ENCODE measurements around the gene GATA2.

The GATA2 gene

GRCh38 chr3:128492671-128493569, at the start of gene GATA2:
Gene GATA2 (minus strand): TSS chr3:128493201. CDS start chr3:128487031, 6,170 bp downstream.
- DNase-seq = no peak

DNA sequence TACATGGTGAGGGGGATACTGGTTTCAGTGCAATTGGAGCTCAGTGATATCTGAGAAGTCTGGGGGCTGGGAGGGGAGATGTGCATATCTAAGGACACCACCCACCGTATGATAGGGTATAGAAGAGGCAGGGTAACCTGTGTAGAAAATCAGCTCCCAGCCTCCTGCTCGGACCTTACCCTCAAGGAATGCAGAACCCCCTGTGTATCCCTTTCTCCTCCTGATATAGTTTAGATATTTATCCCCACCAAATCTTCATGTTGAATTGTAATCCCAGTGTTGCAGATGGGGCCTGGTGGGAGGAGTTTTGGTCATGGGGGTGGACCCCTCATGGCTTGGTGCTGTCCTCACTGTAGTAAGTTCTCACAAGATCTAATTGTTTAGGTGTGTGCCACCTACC, 48.2 kb upstream of the GATA2 start:
- DNase-seq = no peak

DNA sequence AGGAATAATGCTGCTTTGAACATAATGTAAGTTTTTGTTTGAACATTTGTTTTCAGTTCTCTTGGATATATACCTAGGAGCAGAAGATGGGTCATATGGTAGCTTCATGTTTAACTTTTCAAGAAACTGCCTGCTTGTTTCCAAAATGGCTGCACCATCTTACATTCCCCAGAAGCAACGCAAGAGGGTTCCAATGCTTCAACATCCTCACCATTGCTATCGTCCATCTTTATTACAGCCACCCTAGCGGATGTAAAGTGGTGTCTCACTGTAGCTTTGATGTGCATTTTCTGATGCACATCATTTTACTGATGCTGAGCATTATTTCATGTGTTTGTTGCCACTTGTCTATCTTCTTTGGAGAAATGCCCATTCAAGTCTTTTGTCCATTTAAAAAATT, 46.4 kb upstream of the GATA2 start:
- DNase-seq = no peak

GRCh38 chr3:128537091-128537703, 44.2 kb upstream of the GATA2 start:
- DNase-seq = no peak

- DNase-seq = peak; percentile 65
Measured at GRCh38 chr3:128532012-128532983, 39.3 kb upstream of the GATA2 start.

DNA sequence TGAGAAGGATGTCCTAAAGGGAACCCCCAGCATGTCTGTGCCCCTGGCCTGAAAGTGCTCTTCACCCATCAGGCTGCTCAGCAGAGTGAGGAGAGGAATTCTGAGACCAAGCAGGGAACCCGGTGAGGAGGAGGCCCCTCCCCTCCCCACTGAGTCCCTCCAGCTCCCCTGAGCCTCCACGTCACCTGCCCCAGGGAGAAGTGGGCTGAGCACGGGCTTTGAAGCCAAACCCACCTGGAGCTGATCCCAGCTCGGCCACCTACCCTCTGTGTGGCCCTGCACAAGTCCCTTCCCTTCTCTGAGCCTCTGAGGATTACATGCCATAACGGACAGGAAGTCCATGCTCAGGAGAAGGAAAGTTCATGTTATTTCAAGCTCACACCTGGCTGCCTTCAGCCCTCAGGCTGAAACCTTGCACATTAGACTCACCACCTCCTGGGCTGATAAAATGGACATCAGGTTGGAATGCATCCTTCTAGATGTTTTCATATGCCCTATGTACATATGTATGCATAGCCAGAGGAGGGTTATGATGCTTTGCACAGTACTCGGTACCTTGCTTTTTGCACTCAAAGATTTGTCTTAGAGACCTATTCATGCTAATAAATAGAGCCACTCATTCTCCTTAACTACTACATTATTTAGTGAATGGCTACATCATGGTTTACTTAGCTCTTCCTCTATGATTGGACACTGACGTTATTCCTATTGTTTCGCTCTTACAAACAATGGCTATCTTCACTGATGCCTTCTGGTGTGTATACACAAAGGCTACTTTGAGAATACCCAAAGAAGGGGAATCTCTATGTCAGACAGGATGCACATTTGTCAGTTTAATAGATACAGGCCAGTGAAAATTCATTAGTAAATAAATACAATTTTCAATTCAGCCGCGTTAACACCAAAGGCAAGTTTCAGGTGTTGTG, 31.6 kb upstream of the GATA2 start:
- DNase-seq = no peak

DNA sequence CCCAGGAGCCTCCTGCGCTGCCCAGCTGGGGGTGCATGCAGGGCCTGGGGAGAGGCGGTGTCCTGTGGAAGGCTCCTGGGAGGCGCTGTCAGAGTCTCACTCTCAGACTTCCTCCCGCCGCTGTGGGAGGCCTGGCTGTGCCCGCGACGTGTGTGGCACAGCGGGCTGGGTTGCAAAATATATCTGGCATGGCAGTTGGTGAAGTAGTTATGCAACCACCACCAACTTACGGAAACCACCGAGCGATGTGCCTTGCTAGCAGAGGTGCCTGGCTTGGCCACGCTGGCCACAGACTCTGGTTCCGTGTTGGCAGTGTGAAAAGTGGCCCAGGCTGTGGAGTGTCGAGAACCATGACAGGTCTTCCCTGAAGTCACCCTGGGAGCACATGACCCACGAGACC, 30.6 kb upstream of the GATA2 start:
- peak; percentile 96 for DNase-seq

DNA sequence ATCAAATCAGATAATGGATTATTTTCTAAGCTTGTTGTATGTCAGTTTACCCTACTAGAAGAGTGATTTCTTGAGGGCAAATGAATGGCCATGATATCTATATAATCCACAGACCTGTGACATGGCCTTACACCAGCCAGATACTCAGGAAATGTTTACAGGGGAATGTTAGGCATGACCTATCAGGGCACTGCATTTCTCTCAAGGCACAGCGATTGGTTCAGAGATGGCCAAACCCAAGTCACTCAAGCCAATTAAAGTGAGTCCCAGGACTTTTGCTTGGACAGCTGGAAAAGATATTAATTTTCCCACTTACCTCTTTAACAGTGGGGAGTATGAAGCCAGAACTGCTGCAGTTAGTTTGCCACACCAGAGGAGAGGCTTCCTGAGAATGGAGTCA, 28.7 kb upstream of the GATA2 start:
- DNase-seq = no peak

DNA sequence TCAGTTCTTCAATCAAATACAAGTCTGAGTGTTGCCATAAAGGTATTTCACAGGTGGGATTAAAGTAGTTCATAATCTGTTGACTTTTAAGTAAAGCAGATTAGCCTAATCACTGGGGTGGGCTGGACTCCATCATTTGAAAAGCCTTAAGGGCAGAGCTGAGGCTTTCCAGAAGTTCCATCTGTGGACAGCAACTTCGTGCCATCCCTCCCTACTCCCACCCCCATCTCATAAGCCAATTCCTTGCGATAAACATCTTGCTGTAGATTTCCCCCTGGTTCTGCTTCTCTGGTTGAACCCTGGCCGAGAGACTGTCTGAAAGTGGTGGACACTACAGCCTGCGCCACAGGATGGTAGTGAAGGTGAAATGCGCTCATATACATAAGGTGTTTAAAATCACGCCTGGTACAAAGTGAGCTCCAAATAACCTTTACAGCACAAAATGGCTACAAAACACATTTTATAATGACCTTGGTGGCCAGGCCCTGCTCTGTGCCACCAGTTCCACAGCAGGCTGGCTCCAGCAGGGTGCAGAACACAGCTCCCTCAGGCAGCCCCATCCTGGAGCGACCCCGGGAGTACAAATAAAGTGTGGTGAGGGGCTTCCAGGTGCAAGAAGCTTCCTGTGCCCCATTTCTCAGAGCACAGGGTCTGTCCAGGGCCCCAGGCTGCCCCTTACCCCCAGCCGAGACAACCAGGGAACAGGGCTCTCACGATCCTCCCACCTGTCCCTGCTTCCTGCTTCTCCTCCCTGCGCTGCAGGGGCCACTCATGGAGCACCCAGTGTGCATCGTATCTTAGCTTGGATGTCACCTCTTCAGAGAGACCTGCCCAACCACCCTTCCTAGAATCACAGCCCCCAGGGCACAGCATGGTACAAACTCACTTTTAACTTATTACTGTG, 25.8 kb upstream of the GATA2 start:
- no peak for DNase-seq

- DNase-seq = no peak
Measured at GRCh38 chr3:128517648-128518047, 24.6 kb upstream of the GATA2 start.

DNA sequence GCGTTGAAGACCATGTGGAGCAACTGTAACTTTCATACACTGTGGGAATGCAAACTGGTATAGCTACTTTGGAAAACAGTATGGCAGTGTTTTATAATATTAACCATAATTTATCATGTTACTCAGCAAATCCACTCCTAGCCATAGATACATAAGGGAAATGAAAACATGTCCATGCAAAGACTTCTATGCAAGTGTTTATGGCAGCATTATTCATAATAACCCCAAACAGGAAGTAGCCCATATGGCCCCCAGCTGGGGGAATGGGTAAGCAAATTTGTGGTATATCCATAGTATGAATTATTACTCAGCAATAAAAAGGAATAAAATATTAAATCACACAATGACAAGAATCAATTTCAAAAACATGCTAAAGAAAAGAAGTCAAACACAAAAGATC, 23.0 kb upstream of the GATA2 start:
- peak; percentile 74 for DNase-seq

DNA sequence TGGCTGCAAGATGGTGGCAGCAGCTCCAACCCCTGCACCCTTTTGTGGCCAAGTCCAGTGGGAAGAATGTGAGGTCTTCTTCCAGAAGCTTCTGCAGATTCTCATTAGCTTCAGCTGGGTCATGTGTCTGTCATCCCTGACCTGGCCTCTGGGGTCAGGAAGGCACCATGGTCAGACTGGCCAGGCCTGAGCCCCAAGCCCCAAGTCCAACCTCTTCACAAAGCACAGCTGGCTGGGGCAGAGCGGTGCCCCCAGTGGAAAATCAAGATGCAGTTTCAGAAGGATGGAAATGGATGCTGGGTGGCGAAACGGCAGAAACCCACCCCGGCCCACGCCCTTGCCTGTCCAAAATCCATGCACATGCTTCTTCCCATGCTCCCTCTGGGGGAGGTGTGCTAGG, 15.9 kb upstream of the GATA2 start:
- DNase-seq = no peak

DNA sequence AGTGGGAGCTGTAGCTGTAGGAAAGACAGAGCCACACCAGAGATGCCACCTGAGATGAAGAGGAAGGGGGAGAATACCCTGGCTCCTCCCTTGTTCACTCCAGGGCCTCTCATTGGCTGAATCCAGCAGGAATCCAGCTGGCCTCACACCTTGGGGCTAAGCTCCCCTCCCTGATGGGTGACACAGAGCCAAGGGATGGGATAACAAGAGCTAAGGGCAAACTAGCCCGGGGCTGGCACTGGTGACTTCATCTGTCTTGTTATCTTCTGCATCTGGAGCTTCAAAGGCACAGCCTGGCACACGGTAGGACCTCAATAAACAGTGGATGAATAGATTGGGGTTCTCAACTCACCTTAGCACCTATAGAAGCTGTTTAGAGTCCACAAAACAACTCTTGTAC, 13.8 kb upstream of the GATA2 start:
- no peak for DNase-seq

GRCh38 chr3:128505771-128506170, 12.8 kb upstream of the GATA2 start:
- peak; percentile 62 for DNase-seq

- DNase-seq = no peak
Measured at GRCh38 chr3:128504963-128505730, 12.1 kb upstream of the GATA2 start.

- DNase-seq = no peak
Measured at GRCh38 chr3:128504533-128504915, 11.5 kb upstream of the GATA2 start.

GRCh38 chr3:128503751-128504532, 10.9 kb upstream of the GATA2 start:
- DNase-seq = no peak

- no peak for DNase-seq
Measured at GRCh38 chr3:128503164-128503651, 10.2 kb upstream of the GATA2 start.

DNA sequence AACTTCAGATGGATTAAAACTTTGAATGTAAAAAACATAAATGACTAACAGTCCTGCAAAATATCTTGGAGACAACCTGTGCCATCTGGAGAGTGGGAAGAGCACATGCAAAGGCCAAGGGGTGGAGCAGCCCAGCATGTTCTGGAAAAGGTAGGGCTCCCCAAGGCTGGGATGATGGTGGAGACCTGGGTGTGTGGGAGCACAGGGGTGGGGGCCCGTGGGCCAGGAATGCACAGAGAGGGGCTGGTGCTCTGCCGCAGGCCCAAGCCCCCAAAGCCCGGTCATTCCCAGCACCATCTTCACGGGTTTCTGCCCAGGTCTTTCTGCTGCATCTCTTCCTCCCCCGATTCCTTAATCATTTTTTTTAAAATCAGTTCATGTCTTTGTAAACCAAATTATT, 9.7 kb upstream of the GATA2 start:
- DNase-seq = no peak
